ENCODE data around the gene CMC2. TPM values are rescaled to one million over a fixed set of nuclear protein-coding genes. Genes with fewer than 3 reads are reported as not detected.

The CMC2 gene
- total RNA-seq, 1 experiment from 2014 or later = 89.5 TPM

- no peaks in the 10 kb centered on the region for H3K9me2 ChIP-seq (ENCODE audit: insufficient read depth)
- BruUV-seq (replicated peaks) = no TSS peak
- H3K4me1 ChIP-seq (replicated peaks; ENCODE audit: insufficient read depth) = no peaks in the 10 kb centered on the region
- POLR2A ChIA-PET (ENCODE audit: unreplicated experiment) = no interaction called here
- no peak overlapping the region for H3K27ac ChIP-seq
- H3F3A ChIP-seq (ENCODE audit: insufficient read depth, low read depth) = no peaks in the 10 kb centered on the region
- H3K79me2 ChIP-seq (ENCODE audit: low read depth) = no peaks in the 10 kb centered on the region
- CTCF ChIA-PET = no interaction called here
- no peaks in the 10 kb centered on the region for H4K20me1 ChIP-seq (ENCODE audit: insufficient read depth)
- TF ChIP-seq, protein P1, sequence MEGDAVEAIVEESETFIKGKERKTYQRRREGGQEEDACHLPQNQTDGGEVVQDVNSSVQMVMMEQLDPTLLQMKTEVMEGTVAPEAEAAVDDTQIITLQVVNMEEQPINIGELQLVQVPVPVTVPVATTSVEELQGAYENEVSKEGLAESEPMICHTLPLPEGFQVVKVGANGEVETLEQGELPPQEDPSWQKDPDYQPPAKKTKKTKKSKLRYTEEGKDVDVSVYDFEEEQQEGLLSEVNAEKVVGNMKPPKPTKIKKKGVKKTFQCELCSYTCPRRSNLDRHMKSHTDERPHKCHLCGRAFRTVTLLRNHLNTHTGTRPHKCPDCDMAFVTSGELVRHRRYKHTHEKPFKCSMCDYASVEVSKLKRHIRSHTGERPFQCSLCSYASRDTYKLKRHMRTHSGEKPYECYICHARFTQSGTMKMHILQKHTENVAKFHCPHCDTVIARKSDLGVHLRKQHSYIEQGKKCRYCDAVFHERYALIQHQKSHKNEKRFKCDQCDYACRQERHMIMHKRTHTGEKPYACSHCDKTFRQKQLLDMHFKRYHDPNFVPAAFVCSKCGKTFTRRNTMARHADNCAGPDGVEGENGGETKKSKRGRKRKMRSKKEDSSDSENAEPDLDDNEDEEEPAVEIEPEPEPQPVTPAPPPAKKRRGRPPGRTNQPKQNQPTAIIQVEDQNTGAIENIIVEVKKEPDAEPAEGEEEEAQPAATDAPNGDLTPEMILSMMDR (conservative IDR thresholded peaks at IDR 0.05) = no peak
- no peak for TF ChIP-seq EZH2 (IDR thresholded peaks at IDR 0.05; ENCODE audit: low read depth)
- H3K36me3 ChIP-seq (ENCODE audit: low read depth) = no peaks in the 10 kb centered on the region
- no peak overlapping the region for H3K4me2 ChIP-seq
- DNase-seq = no peak
- no peaks in the 10 kb centered on the region for H3K9me3 ChIP-seq (ENCODE audit: insufficient read depth, low read depth)
- H2AFZ ChIP-seq = no peak overlapping the region
- no peak overlapping the region for H3K4me3 ChIP-seq
- intact Hi-C loops (cut with micrococcal nuclease; ENCODE audit: unreplicated experiment) = no loop called here
- no peaks in the 10 kb centered on the region for H3K27me3 ChIP-seq (ENCODE audit: insufficient read depth, low read depth)
These were observed 60.2 kb downstream of the CMC2 start for GRCh38 chr16:80946481-80946880.

GRCh38 chr16:80940069-80940856 lies 66.4 kb downstream of the CMC2 start:
- Histone ChIP-seq H3K4me3 (no peak overlapping the region), H3K79me2 (ENCODE audit: low read depth) (no peaks in the 10 kb centered on the region), H3K36me3 (ENCODE audit: low read depth) (no peaks in the 10 kb centered on the region), H2AFZ (no peak overlapping the region), H3K27me3 (ENCODE audit: insufficient read depth, low read depth) (no peaks in the 10 kb centered on the region), H4K20me1 (ENCODE audit: insufficient read depth) (no peaks in the 10 kb centered on the region), H3K9me3 (ENCODE audit: insufficient read depth, low read depth) (no peaks in the 10 kb centered on the region), H3F3A (ENCODE audit: insufficient read depth, low read depth) (no peaks in the 10 kb centered on the region), H3K4me2 (no peak overlapping the region), H3K9me2 (ENCODE audit: insufficient read depth) (no peaks in the 10 kb centered on the region), H3K27ac (no peak overlapping the region), H3K4me1 (replicated peaks; ENCODE audit: insufficient read depth) (no peaks in the 10 kb centered on the region)
- POLR2A ChIA-PET (ENCODE audit: unreplicated experiment) = no interaction called here
- BruUV-seq (replicated peaks) = no TSS peak
- no peak for DNase-seq
- intact Hi-C loops (cut with micrococcal nuclease; ENCODE audit: unreplicated experiment) = no loop called here
- CTCF ChIA-PET = no interaction called here
- TF ChIP-seq, protein P1 (conservative IDR thresholded peaks at IDR 0.05) = no peak
- no peak for TF ChIP-seq EZH2 (IDR thresholded peaks at IDR 0.05; ENCODE audit: low read depth)

DNA sequence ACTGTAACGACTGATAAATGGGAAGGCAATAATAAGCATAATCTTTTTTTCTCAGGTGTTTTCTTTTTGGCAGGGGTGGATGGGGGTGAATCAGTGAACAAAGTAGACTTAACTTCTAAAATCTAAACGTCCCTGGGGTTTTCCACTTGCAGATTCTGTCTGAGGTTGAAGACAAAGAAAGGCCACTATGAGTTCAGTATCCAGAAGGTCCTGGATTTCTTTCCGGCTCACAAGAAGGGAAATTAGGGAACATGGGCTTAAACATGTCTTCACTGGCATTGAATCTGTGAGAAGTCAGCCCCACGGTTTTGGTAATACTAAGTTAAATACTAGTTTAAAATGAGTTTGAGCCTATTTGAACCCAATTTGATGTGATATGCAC lies 67.8 kb downstream of the CMC2 start:
- Histone ChIP-seq H3K4me2 (no peak overlapping the region), H3K9me3 (ENCODE audit: insufficient read depth, low read depth) (no peaks in the 10 kb centered on the region), H3K4me1 (replicated peaks; ENCODE audit: insufficient read depth) (no peaks in the 10 kb centered on the region), H3K36me3 (ENCODE audit: low read depth) (no peaks in the 10 kb centered on the region), H2AFZ (no peak overlapping the region), H3K27me3 (ENCODE audit: insufficient read depth, low read depth) (peaks cover 8% of the 10 kb centered on the region), H3K27ac (no peak overlapping the region), H3K9me2 (ENCODE audit: insufficient read depth) (no peaks in the 10 kb centered on the region), H3F3A (ENCODE audit: insufficient read depth, low read depth) (no peaks in the 10 kb centered on the region), H4K20me1 (ENCODE audit: insufficient read depth) (no peaks in the 10 kb centered on the region), H3K4me3 (no peak overlapping the region), H3K79me2 (ENCODE audit: low read depth) (no peaks in the 10 kb centered on the region)
- TF ChIP-seq EZH2 (IDR thresholded peaks at IDR 0.05; ENCODE audit: low read depth) = no peak
- TF ChIP-seq, protein P1 (conservative IDR thresholded peaks at IDR 0.05) = no peak
- CTCF ChIA-PET = no interaction called here
- intact Hi-C loops (cut with micrococcal nuclease; ENCODE audit: unreplicated experiment) = no loop called here
- no peak for DNase-seq
- POLR2A ChIA-PET (ENCODE audit: unreplicated experiment) = no interaction called here
- no TSS peak for BruUV-seq (replicated peaks)

Data from PC-9 (cell line).